ENCODE results near the gene SPATA45. TPM values are rescaled to one million over a fixed set of nuclear protein-coding genes. Genes with fewer than 3 reads are reported as not detected.

The SPATA45 gene
- total RNA-seq, 1 experiment from 2014 or later = 0.68 TPM

GRCh38 chr1:212892108-212892507 is 44.7 kb upstream of the SPATA45 start:
- TF ChIP-seq CTCF (conservative IDR thresholded peaks at IDR 0.05) = no peak
- Histone ChIP-seq H2BK120ac (ENCODE audit: low read depth, low read length, poor library complexity, severe bottlenecking) (no peak overlapping the region), H3K56ac (ENCODE audit: insufficient read length, low read depth, low read length) (no peak overlapping the region), H3K23me2 (ENCODE audit: insufficient read length, low read depth, low read length, poor library complexity, severe bottlenecking) (no peaks in the 10 kb centered on the region), H4K91ac (ENCODE audit: insufficient read length, low read depth, low read length) (no peak overlapping the region), H4K20me1 (ENCODE audit: control insufficient read depth, insufficient read depth, insufficient read length) (no peaks in the 10 kb centered on the region), H3K4me1 (ENCODE audit: insufficient read depth, low read length) (no peaks in the 10 kb centered on the region), H4K5ac (ENCODE audit: insufficient read length, low read depth, low read length) (no peak overlapping the region), H3K14ac (ENCODE audit: insufficient read depth, low read length) (no peak overlapping the region), H3K27ac (ENCODE audit: insufficient read length, low read depth, low read length) (peak overlapping the region; percentile 29), H2BK20ac (ENCODE audit: low read depth, low read length, poor library complexity, severe bottlenecking) (no peak overlapping the region), H3K4me2 (ENCODE audit: insufficient read depth, insufficient read length, low read length) (no peak overlapping the region), H4K8ac (replicated peaks; ENCODE audit: insufficient read length, low read depth, low read length) (no peak overlapping the region), H3K79me2 (ENCODE audit: insufficient read depth, low read length) (no peaks in the 10 kb centered on the region), H3T11ph (ENCODE audit: low read length) (no peak overlapping the region), H3K4ac (ENCODE audit: low read depth, low read length) (no peak overlapping the region), H2BK5ac (ENCODE audit: insufficient read length, low read length) (no peak overlapping the region), H3K9ac (ENCODE audit: extremely low read depth, insufficient read length, low read length) (no peak overlapping the region), H3K18ac (ENCODE audit: insufficient read length, low read depth, low read length) (no peak overlapping the region), H2BK15ac (ENCODE audit: low read depth, low read length) (no peak overlapping the region), H3K79me1 (ENCODE audit: insufficient read depth, low read depth, low read length, poor library complexity, severe bottlenecking) (no peaks in the 10 kb centered on the region), H3K9me3 (ENCODE audit: control insufficient read depth, low read depth, low read length) (no peaks in the 10 kb centered on the region), H2AK5ac (ENCODE audit: insufficient read length, low read length) (no peak overlapping the region), H3K27me3 (ENCODE audit: insufficient read depth, low read length) (no peaks in the 10 kb centered on the region), H3K23ac (ENCODE audit: insufficient read length, low read depth, low read length) (no peak overlapping the region), H2AFZ (ENCODE audit: low read length) (no peak overlapping the region), H2BK12ac (ENCODE audit: insufficient read length, low read depth, low read length) (no peak overlapping the region)
- peaks cover 4 to 15% of the 10 kb centered on the region in 2 experiments; a peak in 2 of 4 replicates for H3K4me1 Mint-ChIP-seq
- DNase-seq = no peak
- H3K27me3 Mint-ChIP-seq (ENCODE audit: low read depth) = no peaks in the 10 kb centered on the region
- H3K9me3 Mint-ChIP-seq = no peaks in the 10 kb centered on the region
- H3K4me3 Mint-ChIP-seq = no peak overlapping the region
- H3K36me3 Mint-ChIP-seq (ENCODE audit: insufficient read depth in 1 of 3, low read depth in 3 of 3) = peaks cover 70 to 93% (median 89%) of the 10 kb centered on the region in 3 experiments
- WGBS (ENCODE audit: extremely low coverage, insufficient read length, low lambda C conversion rate) = no CpG with 5 or more reads among the region's 1 CpG
- H3K27ac Mint-ChIP-seq = peak overlapping the region in 2 of 3 experiments; percentile 0 to 91; a peak in 2 of 7 replicates
